HepG2 (cell line): Measurements from ENCODE around the gene CLDN18.

ENCODE experiments used
- CTCF ChIP-seq: sonication (generic); formaldehyde crosslinking; IDR thresholded peaks from 2 replicates; pipeline ENCODE4 v1.5.0; 2020; ENCODE audit warnings: mild to moderate bottlenecking, missing genetic modification reagents, moderate library complexity
- FOXO1 ChIP-seq: sonication (generic); formaldehyde crosslinking; IDR thresholded peaks from 2 replicates; pipeline ENCODE4 v1.4.0; 2020; ENCODE audit warnings: missing genetic modification reagents
- KDM1A ChIP-seq: IDR thresholded peaks from 2 replicates; pipeline ENCODE4 v1.6.1; 2016; ENCODE audit warnings: missing compliant biosample characterization
- POLR2A ChIP-seq, 2 experiments: IDR thresholded peaks; 2 replicates each; pipeline ENCODE4 v1.6.1; 2011; ENCODE audit warnings: low read depth in 2 of 2, low read length in 2 of 2, mild to moderate bottlenecking in 1 of 2, moderate library complexity in 1 of 2; ENCODE audit not compliant: insufficient read depth in 1 of 2
- POLR2AphosphoS2 ChIP-seq: IDR thresholded peaks from 2 replicates; pipeline ENCODE4 v1.6.1; 2011; ENCODE audit warnings: low read depth, low read length, improper control_type of control experiment
- SNAPC5 ChIP-seq: sonication (generic); formaldehyde crosslinking; IDR thresholded peaks from 2 replicates; pipeline ENCODE4 v1.8.1; 2023; ENCODE audit warnings: mild to moderate bottlenecking, missing genetic modification reagents, borderline replicate concordance
- TAF1 ChIP-seq: sonication (generic); formaldehyde crosslinking; IDR thresholded peaks from 2 replicates; pipeline ENCODE4 v1.4.0; 2020; ENCODE audit warnings: missing genetic modification reagents
- ZBTB21 ChIP-seq: sonication (generic); formaldehyde crosslinking; IDR thresholded peaks from 2 replicates; pipeline ENCODE4 v1.4.0; 2020; ENCODE audit warnings: missing genetic modification reagents
- ZBTB4 ChIP-seq: sonication (generic); formaldehyde crosslinking; IDR thresholded peaks from 2 replicates; pipeline ENCODE4 v1.4.0; 2020; ENCODE audit warnings: missing genetic modification reagents, mild to moderate bottlenecking, borderline replicate concordance
- ZNF138 ChIP-seq: sonication (generic); formaldehyde crosslinking; IDR thresholded peaks from 2 replicates; pipeline ENCODE4 v1.5.0; 2020; ENCODE audit warnings: mild to moderate bottlenecking, low read depth, missing genetic modification reagents
- ZNF577 ChIP-seq: sonication (generic); formaldehyde crosslinking; IDR thresholded peaks from 2 replicates; pipeline ENCODE4 v1.4.0; 2020; ENCODE audit warnings: mild to moderate bottlenecking, low read depth, missing genetic modification reagents, borderline replicate concordance

DNA sequence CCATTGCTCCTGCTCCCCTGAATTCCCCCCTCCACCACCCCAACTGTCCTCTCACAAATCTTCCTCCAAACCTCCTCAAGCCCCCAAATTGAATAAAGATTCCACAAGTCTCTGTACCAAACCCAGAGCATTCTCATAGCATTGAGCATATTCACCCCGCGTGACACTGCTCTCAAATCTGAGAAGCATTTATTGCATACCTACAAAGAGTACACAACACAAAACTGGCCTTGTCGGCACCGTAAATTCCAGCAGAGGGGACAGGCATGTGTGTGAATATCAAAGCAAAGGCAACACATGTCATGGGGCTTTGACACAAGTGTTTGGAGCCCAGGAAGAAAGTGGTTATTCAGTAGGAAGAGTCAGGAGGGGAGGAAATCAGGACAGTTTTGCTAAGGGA is 2.6 kb downstream of the CLDN18 start:
- TF ChIP-seq TAF1 (CRISPR knock-in tag), result no peak
- no peak for TF ChIP-seq ZBTB4 (CRISPR knock-in tag)
- no peak for TF ChIP-seq SNAPC5 (CRISPR knock-in tag)
- no peak for TF ChIP-seq FOXO1 (CRISPR knock-in tag)
- TF ChIP-seq POLR2A (IDR thresholded peaks at IDR 0.05; ENCODE audit: insufficient read depth in 1 of 2, low read depth in 2 of 2, low read length in 2 of 2), result no peak
- TF ChIP-seq KDM1A, result no peak
- TF ChIP-seq ZNF138 (CRISPR knock-in tag), result no peak
- no peak for TF ChIP-seq CTCF (CRISPR knock-in tag)
- no peak for TF ChIP-seq ZNF577 (CRISPR knock-in tag)
- TF ChIP-seq POLR2AphosphoS2, result no peak
- TF ChIP-seq ZBTB21 (CRISPR knock-in tag), result no peak
